Type B pancreatic cell (in vitro differentiated cells): ENCODE data around the gene RABGEF1. TPM values are rescaled to one million over a fixed set of nuclear protein-coding genes. Genes with fewer than 3 reads are reported as not detected.
"Not testable (repeated sequence)": the region's sequence is repeated elsewhere in the genome, so short reads cannot be mapped to it uniquely, and the experiment has no call there.

Experiments
- DNase-seq: peaks from one replicate; pipeline ENCODE4 v3.0.0; 2021; ENCODE audit warnings: mixed read lengths; ENCODE audit not compliant: unreplicated experiment; ENCODE audit errors: extremely low spot score
- H3K27ac Mint-ChIP-seq: 2 replicates; pipeline ENCODE4 v1.8.0; 2021; ENCODE audit warnings: mild to moderate bottlenecking, mixed read lengths
- H3K27me3 Mint-ChIP-seq: 2 replicates; pipeline ENCODE4 v1.8.0; 2021; ENCODE audit warnings: mixed read lengths
- H3K36me3 Mint-ChIP-seq: 2 replicates; pipeline ENCODE4 v1.8.0; 2021; ENCODE audit warnings: mixed read lengths
- H3K4me1 Mint-ChIP-seq: one replicate; pipeline ENCODE4 v1.8.0; 2021; ENCODE audit warnings: mixed read lengths; ENCODE audit not compliant: unreplicated experiment
- H3K4me3 Mint-ChIP-seq: 2 replicates; pipeline ENCODE4 v1.8.0; 2021; ENCODE audit warnings: mild to moderate bottlenecking, mixed read lengths
- H3K9me3 Mint-ChIP-seq: 2 replicates; pipeline ENCODE4 v1.8.0; 2021; ENCODE audit warnings: mixed read lengths
- CTCF ChIP-seq: fragments of 200-600 bp; sonication (generic); conservative IDR thresholded peaks from 2 replicates; pipeline ENCODE4 v1.5.0; 2021; ENCODE audit warnings: antibody characterized with exemption, mild to moderate bottlenecking
- total RNA-seq: library from RNA; stranded (reverse); gene quantifications from 2 replicates; pipeline ENCODE4 v1.2.1, GENCODE V29; 2021; ENCODE audit warnings: low replicate concordance

The RABGEF1 gene
- total RNA-seq, 1 donor from 2014 or later = 19.6 TPM

- no peak for DNase-seq
- no peaks in the 10 kb centered on the region for H3K36me3 Mint-ChIP-seq
- H3K27me3 Mint-ChIP-seq = peaks cover 7% of the 10 kb centered on the region
- H3K4me3 Mint-ChIP-seq = peak overlapping the region; percentile 99
- no peaks in the 10 kb centered on the region for H3K9me3 Mint-ChIP-seq
- H3K27ac Mint-ChIP-seq = peak overlapping the region; percentile 100
- H3K4me1 Mint-ChIP-seq = peaks cover 20% of the 10 kb centered on the region
- no peak for TF ChIP-seq CTCF
Observed at GRCh38 chr7:66845379-66846095, 105.0 kb downstream of the RABGEF1 start.

- peak overlapping the region; percentile 80 for H3K4me3 Mint-ChIP-seq
- not testable (repeated sequence) for H3K9me3 Mint-ChIP-seq, H3K36me3 Mint-ChIP-seq, DNase-seq, H3K27me3 Mint-ChIP-seq
- peaks cover 20% of the 10 kb centered on the region for H3K4me1 Mint-ChIP-seq
- H3K27ac Mint-ChIP-seq = peak overlapping the region; percentile 100
Observed at GRCh38 chr7:66846096-66846445, 105.5 kb downstream of the RABGEF1 start.

- not testable (repeated sequence) for H3K27me3 Mint-ChIP-seq, DNase-seq, H3K9me3 Mint-ChIP-seq, H3K36me3 Mint-ChIP-seq, H3K27ac Mint-ChIP-seq
- H3K4me1 Mint-ChIP-seq = peaks cover 20% of the 10 kb centered on the region
- peak overlapping the region; percentile 31 for H3K4me3 Mint-ChIP-seq
Observed at GRCh38 chr7:66847523-66847855, 107.0 kb downstream of the RABGEF1 start.

GRCh38 chr7:66847879-66848790 is 107.6 kb downstream of the RABGEF1 start:
- peaks cover 20% of the 10 kb centered on the region for H3K4me1 Mint-ChIP-seq
- H3K9me3 Mint-ChIP-seq = no peaks in the 10 kb centered on the region
- no peak for DNase-seq
- H3K27me3 Mint-ChIP-seq = peaks cover 7% of the 10 kb centered on the region
- peak overlapping the region; percentile 54 for H3K27ac Mint-ChIP-seq
- H3K36me3 Mint-ChIP-seq = no peaks in the 10 kb centered on the region
- H3K4me3 Mint-ChIP-seq = peak overlapping the region; percentile 38
- TF ChIP-seq CTCF = no peak

- TF ChIP-seq CTCF = no peak
- Mint-ChIP-seq H3K9me3 (no peaks in the 10 kb centered on the region), H3K36me3 (peaks cover 4% of the 10 kb centered on the region), H3K27ac (no peak overlapping the region), H3K4me1 (no peaks in the 10 kb centered on the region), H3K27me3 (no peaks in the 10 kb centered on the region), H3K4me3 (no peak overlapping the region)
- DNase-seq = no peak
Observed at GRCh38 chr7:66859339-66859738, 118.8 kb downstream of the RABGEF1 start.

GRCh38 chr7:66859794-66860645 is 119.5 kb downstream of the RABGEF1 start:
- Mint-ChIP-seq H3K4me1 (no peaks in the 10 kb centered on the region), H3K4me3 (no peak overlapping the region), H3K27ac (no peak overlapping the region), H3K9me3 (no peaks in the 10 kb centered on the region), H3K36me3 (peaks cover 4% of the 10 kb centered on the region), H3K27me3 (no peaks in the 10 kb centered on the region)
- DNase-seq = no peak
- TF ChIP-seq CTCF = no peak
